COLO668 (cell line): ENCODE results near the gene CFAP57.

Source experiments
- DNase-seq: peaks from one replicate; lab custom pipeline; 2025; ENCODE audit not compliant: unreplicated experiment; lab: John Stamatoyannopoulos, UW

Gene CFAP57

GRCh38 chr1:43253173-43253572 is 81.0 kb downstream of the CFAP57 start:
- no peak for DNase-seq

- DNase-seq, result no peak
Measured at GRCh38 chr1:43253876-43254275, 81.7 kb downstream of the CFAP57 start.

- DNase-seq, result no peak
Measured at GRCh38 chr1:43255438-43256210, 83.5 kb downstream of the CFAP57 start.

- no peak for DNase-seq
Measured at GRCh38 chr1:43256675-43257570, 84.8 kb downstream of the CFAP57 start.

- DNase-seq, result no peak
Measured at GRCh38 chr1:43258370-43258769, 86.2 kb downstream of the CFAP57 start.

- DNase-seq, result no peak
Measured at GRCh38 chr1:43265431-43265830, 93.3 kb downstream of the CFAP57 start.

- no peak for DNase-seq
Measured at GRCh38 chr1:43266881-43267280, 94.8 kb downstream of the CFAP57 start.

- no peak for DNase-seq
Measured at GRCh38 chr1:43267291-43267805, 95.2 kb downstream of the CFAP57 start.

GRCh38 chr1:43267818-43268425 is 95.8 kb downstream of the CFAP57 start:
- DNase-seq, result no peak

GRCh38 chr1:43269627-43270375 is 97.7 kb downstream of the CFAP57 start, which contains the start of gene TMEM125:
Gene TMEM125 (plus strand): TSS chr1:43269983. CDS start chr1:43272723, 2,740 bp downstream.
- DNase-seq, result no peak

- DNase-seq, result peak; percentile 96
Measured at GRCh38 chr1:43270421-43271095, 98.4 kb downstream of the CFAP57 start.

- no peak for DNase-seq
Measured at GRCh38 chr1:43271186-43272118, 99.3 kb downstream of the CFAP57 start.

GRCh38 chr1:43272161-43272560 is 100.0 kb downstream of the CFAP57 start:
- no peak for DNase-seq

GRCh38 chr1:43272576-43273571 is 100.7 kb downstream of the CFAP57 start:
- DNase-seq, result no peak

GRCh38 chr1:43273708-43274107 is 101.6 kb downstream of the CFAP57 start:
- no peak for DNase-seq

- peak; percentile 63 for DNase-seq
Measured at GRCh38 chr1:43274125-43274803, 102.1 kb downstream of the CFAP57 start.

GRCh38 chr1:43274804-43275180 is 102.7 kb downstream of the CFAP57 start:
- DNase-seq, result no peak
